Hypothalamus (tissue), 51 donors: ENCODE results near the gene SMARCAD1.
A peak's percentile ranks its signal among the peaks of the same experiment; 100 is the strongest.

Source experiments
- DNase-seq, 51 donors: peaks; one replicate each; lab custom pipeline; 2025; lab: John Stamatoyannopoulos, UW

SMARCAD1 gene

GRCh38 chr4:94207469-94208224, at the start of gene SMARCAD1:
Gene SMARCAD1, plus strand, starts transcription at chr4:94207865. Its CDS starts 530 bp downstream, at chr4:94208395.
- peak; percentile 43 to 96 (median 77) for DNase-seq

- no peak for DNase-seq
These were observed 48.8 kb upstream of the SMARCAD1 start for GRCh38 chr4:94158883-94159282.

GRCh38 chr4:94159790-94160189, 47.9 kb upstream of the SMARCAD1 start:
- DNase-seq = no peak

- DNase-seq = no peak
These were observed 46.9 kb upstream of the SMARCAD1 start for GRCh38 chr4:94160774-94161173.

- DNase-seq = no peak
These were observed 42.4 kb upstream of the SMARCAD1 start for GRCh38 chr4:94165256-94165655.

- DNase-seq = no peak
These were observed 39.3 kb upstream of the SMARCAD1 start for GRCh38 chr4:94168321-94168720.

GRCh38 chr4:94169803-94170372, 37.8 kb upstream of the SMARCAD1 start:
- DNase-seq = no peak

GRCh38 chr4:94171616-94172015, 36.0 kb upstream of the SMARCAD1 start:
- DNase-seq = no peak

GRCh38 chr4:94175553-94176261, 32.0 kb upstream of the SMARCAD1 start:
- DNase-seq = no peak

- DNase-seq = no peak
These were observed 29.8 kb upstream of the SMARCAD1 start for GRCh38 chr4:94177822-94178221.

GRCh38 chr4:94181815-94182214, 25.9 kb upstream of the SMARCAD1 start:
- no peak for DNase-seq

GRCh38 chr4:94202769-94203168, 4.9 kb upstream of the SMARCAD1 start:
- no peak for DNase-seq

GRCh38 chr4:94208266-94208665, 601 bp downstream of the SMARCAD1 start:
- DNase-seq = no peak

- DNase-seq = no peak
These were observed 1.3 kb downstream of the SMARCAD1 start for GRCh38 chr4:94208918-94209317.

- DNase-seq = no peak
These were observed 4.2 kb downstream of the SMARCAD1 start for GRCh38 chr4:94211861-94212260.

- DNase-seq = no peak
These were observed 7.1 kb downstream of the SMARCAD1 start for GRCh38 chr4:94214703-94215319.

GRCh38 chr4:94216394-94216793, 8.7 kb downstream of the SMARCAD1 start:
- no peak for DNase-seq

GRCh38 chr4:94219402-94219801, 11.7 kb downstream of the SMARCAD1 start:
- DNase-seq = no peak

GRCh38 chr4:94221916-94222315, 14.3 kb downstream of the SMARCAD1 start:
- no peak for DNase-seq

GRCh38 chr4:94225449-94225848, 17.8 kb downstream of the SMARCAD1 start:
- no peak for DNase-seq

- no peak for DNase-seq
These were observed 19.1 kb downstream of the SMARCAD1 start for GRCh38 chr4:94226763-94227162.
